B cell (primary cell): ENCODE measurements around the gene BCAR1.

Source experiments
- CTCF ChIP-seq: fragments of 200-600 bp; IDR thresholded peaks from one replicate; pipeline ENCODE4 v1.8.0; 2022; ENCODE audit warnings: antibody characterized with exemption, mild to moderate bottlenecking
- EZH2 ChIP-seq: IDR thresholded peaks from 2 replicates; pipeline ENCODE4 v1.6.1; 2012; ENCODE audit warnings: borderline replicate concordance, low read depth, mild to moderate bottlenecking, moderate library complexity, low read length; ENCODE audit not compliant: insufficient read depth, poor library complexity, severe bottlenecking

GRCh38 chr16:75294773-75295459 is 43.5 kb upstream of the BCAR1 start:
- no peak for TF ChIP-seq CTCF
- no peak for TF ChIP-seq EZH2
